Ramos (cell line): Measurements from ENCODE around the gene MAPK8IP1.
"Not testable (repeated sequence)": the region's sequence is repeated elsewhere in the genome, so short reads cannot be mapped to it uniquely, and the experiment has no call there.

Experiments used
- in situ Hi-C: fragments of 300-500 bp; cut with MboI; formaldehyde crosslinking; loops from one replicate; pipeline ENCODE4 v1.14.3; 2022; ENCODE audit warnings: low sequenced_read_pairs; ENCODE audit not compliant: unreplicated experiment

MAPK8IP1 gene

DNA sequence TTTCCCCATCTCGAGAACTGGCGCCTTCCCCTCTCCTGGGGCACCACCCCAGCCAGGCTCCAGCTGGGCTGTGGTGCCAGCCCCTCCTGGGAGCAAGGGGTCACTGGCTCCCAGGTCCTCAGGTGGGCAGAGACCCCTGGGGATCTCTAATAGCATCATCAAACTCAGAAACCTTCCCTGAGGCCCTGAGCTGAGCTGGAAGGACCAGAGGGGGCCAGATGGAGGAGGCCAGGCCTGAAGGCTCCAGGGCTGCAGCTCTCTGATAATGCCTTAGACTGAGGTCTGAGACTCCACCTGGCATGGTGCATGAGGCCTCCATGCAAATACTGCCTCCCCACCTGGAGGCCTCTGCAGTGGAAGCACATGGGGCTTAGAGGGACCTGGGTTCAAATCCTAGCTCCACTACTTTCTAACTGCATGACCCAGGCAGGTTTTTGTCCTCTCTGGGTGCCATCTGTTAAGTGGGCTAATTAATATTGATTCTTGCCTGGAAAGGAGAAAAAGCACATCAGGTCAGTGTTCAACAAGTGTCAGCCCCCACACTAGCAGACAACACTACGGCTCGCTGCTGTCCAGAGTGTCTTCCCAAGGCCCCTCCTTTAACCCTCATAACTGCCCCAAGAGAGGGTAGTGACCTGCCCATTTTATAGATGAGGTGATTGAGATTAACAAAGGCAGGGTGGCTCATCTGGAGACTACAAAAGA lies 1.5 kb downstream of the MAPK8IP1 start:
- in situ Hi-C loops: no loop called here

DNA sequence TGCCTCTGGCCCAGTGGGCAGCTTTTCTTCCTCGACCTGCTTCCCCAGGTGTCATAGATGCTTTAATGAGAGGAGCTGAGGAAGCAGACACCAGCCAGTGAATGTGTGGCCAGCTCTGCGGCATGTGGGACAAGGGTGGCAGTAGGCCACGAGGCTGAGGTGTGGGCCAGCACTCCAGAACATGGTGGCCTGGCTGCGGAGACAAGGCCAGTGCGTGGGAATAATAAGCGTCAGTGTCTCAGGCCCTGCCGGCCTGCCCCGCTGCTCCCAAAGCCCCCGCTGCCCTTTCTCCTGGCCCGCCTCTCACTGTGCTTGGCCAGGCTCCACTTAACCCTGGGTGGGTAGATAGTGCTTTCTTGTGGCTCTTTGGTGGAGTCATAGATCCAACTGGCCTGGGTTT lies 2.1 kb downstream of the MAPK8IP1 start:
- in situ Hi-C loops: no loop called here

DNA sequence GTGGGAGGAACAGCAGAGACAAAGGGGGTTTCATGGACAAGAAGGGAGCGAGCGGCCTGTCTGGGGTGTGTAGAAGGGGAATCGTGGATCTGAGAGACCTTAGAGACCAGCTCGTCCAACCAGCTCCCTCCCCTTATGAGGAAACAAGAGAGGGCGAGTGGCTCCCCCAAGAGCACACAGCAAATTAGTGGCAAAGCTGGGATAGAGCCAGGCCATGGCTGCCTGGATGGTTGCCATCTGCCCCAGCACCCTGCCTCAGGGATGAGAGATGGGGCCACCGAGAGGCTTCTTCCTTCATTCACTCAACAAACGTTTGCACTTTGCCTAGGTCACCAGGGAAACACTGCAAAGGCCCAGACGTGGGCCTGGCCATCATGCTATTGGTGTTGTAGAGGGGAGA lies 4.1 kb downstream of the MAPK8IP1 start:
- in situ Hi-C loops: no loop called here

DNA sequence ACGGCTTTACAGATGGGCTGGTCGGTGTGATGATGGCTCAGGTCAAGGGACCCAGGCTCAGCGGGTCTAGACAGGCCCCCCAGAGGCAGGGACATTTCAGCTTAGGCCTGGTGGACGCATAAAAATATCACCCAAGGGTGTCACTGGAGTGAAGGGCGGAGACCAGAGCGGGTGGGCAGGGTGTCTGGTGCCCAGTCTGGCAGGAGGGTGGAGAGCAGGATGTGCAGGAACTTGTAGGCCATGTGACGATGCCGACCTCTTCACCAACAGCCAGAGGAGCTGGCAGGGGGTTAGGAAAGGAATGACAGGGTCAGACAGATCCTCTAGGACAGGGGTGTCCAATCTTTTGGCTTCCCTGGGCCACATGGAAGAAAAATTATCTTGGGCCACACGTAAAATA lies 4.5 kb downstream of the MAPK8IP1 start:
- in situ Hi-C loops: no loop called here

DNA sequence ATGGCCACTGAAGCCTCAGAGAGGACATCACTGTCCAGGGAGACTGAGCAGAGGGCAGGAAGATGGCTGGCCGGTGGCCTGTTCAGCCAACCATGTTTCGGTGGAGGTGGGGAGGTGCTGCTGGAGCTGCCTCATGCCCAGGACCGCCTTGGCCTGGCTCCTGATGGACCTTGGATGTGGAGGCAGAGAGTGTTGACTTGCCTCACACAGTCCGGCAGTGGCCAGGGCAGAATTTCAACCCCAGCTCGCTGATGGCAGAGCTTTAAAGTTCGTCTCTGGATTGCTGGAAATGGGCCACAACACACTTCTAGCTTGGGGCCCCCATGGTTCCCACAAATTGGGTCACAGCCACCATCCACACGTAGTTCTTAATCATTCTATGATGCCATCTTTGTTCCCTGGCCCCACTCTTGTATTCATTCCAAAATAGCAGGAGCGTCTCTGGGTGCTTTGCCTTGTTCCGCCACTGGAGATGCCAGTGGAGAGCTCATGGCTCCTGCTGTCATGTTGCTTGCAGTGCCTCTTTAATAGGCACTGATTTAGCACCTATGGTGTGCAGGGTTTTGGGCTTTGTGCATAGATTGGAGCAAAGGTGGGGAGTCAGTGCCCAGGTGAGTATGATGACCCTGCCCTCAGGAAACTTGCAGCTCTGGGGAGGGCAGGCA lies 5.6 kb downstream of the MAPK8IP1 start:
- in situ Hi-C loops: no loop called here

DNA sequence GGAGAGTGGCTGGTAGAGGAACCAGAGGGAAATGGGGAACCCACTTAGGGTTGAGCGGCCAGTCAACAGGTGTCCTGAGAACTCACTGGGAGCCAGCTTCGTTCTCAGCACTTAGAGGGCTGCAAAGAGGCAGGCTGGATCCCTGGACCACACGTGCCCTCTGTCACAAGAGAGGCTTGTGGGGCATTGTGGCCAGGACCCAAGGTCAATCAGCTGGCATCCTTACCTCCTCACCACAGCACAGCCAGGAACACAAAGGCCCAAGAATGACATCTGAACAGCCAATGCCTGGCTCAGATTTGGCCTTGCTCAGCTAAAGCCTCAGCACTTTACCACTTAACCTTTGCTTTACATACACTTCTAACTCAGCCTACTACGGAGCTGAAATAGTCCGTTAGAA lies 7.4 kb downstream of the MAPK8IP1 start:
- in situ Hi-C loops: no loop called here

DNA sequence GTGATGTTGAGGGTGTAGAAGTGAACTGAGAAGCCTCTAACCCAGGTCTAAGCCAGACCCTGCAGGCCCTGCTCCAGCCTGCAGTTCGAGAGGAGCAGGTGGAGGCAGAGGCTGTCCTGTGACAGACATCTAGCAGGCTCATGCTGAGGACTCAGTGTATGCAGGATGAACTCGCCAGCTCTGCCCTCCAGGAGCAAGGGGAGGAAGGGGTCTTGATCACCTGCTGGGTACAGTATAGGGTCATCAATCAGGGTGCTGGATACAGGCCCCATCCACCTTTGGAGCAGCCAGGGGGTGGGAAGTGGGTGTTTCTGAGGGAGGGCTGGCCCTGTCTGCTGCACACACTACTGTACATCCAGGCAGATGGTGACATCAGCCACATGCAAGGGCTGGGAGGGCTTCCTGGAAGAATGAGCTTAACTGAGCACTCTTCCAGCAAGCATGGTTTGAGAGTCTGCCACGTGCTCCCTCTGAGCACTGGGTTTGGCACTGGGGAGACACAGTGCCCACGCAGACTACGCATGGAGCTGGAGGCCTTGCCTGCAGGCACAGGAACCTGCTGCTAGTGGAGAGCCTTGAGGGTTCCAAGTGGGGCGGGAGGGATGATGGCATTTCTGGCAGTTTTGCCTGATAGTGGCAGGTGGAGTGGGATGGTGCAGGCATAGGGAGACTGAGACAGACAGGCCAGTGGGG lies 9.2 kb downstream of the MAPK8IP1 start:
- in situ Hi-C loops: no loop called here

DNA sequence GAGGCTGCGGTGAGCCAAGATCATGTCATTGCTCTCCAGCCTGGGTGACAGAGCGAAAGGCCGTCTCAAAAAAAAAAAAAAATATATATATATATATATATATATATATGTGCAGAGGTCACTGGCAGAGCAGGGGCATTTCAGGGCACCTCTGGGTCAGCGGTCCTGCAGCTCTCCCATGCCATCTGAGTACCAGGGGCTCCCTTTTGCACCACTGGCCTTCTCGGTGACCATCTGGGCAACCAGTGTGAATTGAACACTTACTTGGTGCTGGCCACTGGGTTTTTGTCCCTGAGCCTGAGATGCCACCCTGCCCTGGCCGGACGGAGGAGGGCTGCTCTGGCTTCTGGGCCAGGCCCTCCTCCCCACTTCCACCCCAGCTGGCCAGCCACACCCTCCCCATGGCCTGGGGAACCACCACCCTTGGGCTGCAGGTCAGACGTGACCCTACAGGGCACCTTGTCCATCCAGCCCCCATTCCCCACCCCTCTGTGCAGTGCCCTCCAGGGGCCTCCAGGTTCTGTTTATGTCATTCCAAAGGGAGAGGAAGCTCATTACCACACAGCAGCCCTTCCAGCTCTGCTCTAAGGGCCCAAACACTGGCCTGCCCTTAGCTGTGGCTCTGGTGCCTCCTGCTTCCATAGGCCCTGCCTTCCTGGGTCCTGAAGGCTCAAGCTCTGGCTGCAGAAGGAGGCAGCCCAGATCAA lies 10.3 kb downstream of the MAPK8IP1 start:
- in situ Hi-C loops: no loop called here

DNA sequence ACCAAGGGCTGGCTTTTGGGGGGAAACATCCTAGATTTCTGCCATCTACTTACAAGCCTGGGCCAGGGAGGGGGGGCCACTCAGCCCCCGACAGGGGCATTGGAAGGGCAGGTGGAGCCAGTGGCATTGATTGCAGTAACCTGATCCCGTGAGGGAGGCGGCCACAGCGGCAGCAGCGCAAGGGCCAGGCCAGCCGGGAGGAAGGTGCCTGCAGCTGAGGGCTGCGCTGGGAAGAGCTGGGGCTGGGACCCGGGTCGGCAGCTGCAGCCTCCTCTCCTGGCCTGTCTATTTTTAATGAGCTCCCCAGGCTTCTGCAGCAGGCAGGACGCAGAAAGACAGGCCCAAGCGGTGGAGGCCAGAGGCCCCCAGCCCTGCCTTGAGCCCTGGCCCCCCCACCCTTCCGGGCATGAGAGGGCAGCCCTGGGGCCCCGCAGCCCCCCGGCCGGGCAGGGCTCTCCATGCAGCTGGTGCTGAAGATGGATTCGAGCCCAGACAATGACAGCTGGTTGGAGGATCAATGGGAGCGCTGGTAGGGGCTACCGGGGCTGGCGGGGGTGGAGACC lies 11.1 kb downstream of the MAPK8IP1 start:
- in situ Hi-C loops: no loop called here

DNA sequence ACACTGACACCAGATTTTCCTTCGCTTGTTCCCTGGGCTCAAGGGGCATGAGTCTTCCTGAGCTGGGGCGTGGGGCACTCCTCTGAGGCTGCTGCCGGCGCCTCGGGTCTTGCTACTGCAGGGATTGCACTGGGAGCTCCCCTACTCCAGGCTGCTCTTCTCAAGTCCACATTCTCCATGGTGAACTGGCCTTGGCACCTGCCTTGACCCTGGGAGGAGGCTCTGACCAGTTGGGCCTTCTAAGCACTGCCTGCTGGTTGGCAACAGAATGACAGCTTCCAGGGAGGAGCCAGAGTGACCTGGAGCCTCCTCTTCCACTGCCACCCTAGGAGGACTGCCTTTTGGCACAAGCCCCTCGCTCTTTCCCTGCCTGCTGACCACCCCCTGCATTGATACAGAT lies 12.1 kb downstream of the MAPK8IP1 start:
- in situ Hi-C loops: no loop called here

DNA sequence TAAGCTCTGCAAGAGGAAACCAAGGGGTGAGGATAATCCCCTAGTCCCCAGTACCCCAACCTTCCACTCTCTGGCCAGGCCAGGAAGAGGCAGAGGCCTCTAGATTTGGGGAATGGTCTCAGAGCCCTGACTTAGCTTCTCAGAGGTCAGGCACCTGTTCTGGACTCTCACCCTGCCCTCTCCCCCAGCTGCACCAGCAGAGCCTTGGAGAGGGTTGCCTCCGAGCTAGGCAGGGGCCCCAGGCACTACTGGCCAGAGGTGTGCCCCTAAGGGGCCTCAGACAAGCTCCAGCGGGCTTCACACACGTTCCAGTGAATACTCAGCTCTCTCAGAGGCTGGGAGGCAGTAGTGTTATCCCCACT lies 13.6 kb downstream of the MAPK8IP1 start:
- in situ Hi-C loops: no loop called here

DNA sequence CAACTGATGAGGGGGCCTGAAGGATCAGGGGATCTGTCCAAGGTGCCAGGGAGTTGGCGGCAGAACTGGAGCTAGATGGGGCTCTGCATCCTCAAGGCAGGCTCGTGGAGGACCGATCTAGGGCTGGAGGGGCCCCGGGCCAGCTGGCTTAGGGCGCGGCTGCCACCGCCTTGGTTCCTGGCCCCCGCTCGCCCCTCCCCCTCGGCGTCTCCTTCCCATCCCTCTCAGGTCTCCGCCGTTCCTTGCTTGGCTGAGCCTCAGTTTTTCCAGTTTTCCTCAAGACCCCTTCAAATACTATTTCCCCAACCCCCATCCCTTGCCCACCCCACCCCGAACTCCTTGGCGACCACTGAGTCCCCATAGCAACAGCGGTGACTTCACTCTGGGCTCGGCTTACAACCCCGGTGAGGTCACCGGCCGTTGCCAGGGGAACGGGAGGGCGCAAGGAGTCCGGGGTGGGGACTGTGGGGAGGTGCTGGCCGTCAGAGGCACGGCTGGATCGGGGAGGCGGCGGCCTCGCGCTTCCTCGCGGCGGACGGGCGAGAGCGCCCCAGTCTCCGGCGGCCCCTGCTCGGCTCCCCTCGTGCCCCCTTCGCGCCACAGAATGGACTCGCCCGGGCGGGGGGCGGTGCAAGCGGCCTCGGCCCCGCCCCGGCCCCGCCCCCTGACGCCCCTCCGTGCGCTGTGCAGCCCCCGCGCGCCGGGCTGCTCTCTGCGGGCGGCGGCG lies 14.2 kb downstream of the MAPK8IP1 start:
- in situ Hi-C loops: no loop called here

DNA sequence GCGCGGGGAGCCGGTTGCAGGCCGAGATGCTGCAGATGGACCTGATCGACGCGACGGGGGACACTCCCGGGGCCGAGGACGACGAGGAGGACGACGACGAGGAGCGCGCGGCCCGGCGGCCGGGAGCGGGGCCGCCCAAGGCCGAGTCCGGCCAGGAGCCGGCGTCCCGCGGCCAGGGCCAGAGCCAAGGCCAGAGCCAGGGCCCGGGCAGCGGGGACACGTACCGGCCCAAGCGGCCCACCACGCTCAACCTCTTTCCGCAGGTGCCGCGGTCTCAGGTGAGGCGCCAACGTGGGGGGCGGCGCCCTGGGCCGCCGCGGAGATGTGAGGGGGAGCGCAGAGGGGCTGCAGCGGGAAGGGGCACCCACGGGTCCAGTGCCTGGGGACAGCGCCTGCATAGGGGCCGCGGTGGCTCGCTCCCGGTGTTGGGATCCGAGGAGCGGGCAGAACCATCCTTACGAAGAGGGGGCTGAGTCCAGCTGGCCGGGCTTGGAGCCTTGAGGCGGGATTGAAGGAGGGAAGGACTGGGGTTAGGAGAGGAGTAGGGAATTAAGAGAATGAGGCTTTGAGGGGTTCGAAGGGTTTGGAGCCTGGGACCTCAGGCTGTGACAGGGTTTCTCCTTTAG lies 14.8 kb downstream of the MAPK8IP1 start:
- in situ Hi-C loops: not testable (repeated sequence)

DNA sequence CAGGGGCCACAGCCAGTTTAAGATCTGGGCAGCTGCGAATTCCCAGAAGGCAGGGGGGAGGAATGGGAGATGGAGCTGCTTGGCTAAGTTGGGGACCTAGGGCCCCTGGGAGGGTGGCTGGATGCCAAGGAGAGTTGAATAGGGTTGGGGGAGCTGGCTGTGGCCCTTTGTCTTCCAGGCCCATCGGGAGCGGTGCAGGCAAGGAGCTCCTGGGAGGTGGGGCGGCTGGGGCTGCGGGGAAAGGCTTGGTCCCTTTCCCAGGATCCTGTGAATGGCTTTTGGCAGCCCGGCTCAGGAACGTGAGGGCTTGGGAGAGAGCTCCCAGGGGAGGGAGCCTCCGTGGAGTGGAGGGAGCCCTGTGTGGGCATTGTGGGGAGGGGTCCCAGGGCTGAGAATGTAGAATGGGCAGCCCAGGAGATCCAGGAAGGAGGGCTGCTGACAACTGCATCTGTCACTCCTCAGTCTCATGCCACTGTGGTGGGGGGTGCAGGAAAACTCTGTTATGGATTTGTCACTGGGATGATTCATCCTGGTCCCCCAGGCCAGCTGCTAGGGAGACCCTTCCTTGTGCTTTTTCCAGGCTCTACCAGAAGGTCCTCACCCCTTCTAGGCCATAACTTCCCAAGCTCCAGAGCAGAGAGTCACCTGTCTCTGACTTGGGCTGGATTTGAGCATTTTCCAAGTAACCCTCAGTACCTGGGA lies 15.6 kb downstream of the MAPK8IP1 start:
- in situ Hi-C loops: no loop called here

DNA sequence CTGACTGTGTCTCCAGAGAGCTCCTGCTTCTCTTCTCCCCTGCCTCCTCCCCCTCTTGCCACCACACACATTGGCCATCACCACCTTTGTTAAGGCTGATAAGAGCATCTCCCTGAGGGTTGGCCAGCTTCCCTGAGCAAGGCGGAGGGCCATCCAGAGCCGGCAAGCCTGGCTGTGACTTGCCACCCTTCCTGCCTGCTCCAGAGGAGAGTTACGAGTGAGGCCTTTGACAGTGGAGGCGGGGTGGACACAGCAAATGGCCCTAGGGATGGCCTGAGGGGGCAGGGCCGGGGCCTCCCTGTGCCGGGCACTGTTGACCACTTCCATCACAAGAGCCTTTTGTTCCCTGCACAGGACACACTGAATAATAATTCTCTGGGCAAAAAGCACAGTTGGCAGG lies 16.2 kb downstream of the MAPK8IP1 start:
- in situ Hi-C loops: no loop called here

DNA sequence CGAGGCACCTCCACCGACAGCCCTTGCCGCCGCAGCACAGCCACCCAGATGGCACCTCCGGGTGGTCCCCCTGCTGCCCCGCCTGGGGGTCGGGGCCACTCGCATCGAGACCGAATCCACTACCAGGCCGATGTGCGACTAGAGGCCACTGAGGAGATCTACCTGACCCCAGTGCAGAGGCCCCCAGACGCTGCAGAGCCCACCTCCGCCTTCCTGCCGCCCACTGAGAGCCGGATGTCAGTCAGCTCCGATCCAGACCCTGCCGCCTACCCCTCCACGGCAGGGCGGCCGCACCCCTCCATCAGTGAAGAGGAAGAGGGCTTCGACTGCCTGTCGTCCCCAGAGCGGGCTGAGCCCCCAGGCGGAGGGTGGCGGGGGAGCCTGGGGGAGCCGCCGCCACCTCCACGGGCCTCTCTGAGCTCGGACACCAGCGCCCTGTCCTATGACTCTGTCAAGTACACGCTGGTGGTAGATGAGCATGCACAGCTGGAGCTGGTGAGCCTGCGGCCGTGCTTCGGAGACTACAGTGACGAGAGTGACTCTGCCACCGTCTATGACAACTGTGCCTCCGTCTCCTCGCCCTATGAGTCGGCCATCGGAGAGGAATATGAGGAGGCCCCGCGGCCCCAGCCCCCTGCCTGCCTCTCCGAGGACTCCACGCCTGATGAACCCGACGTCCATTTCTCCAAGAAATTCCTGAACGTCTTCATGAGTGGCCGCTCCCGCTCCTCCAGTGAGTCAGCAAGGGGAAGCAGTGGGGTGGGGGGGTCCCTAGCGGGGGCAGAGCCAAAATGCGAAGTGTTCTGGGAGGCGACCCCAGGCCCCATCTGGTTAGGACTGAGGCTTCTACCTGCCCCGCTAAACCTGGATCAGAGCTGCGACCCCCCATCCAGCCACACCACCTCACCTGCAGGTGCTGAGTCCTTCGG lies 17.3 kb downstream of the MAPK8IP1 start:
- in situ Hi-C loops: no loop called here

DNA sequence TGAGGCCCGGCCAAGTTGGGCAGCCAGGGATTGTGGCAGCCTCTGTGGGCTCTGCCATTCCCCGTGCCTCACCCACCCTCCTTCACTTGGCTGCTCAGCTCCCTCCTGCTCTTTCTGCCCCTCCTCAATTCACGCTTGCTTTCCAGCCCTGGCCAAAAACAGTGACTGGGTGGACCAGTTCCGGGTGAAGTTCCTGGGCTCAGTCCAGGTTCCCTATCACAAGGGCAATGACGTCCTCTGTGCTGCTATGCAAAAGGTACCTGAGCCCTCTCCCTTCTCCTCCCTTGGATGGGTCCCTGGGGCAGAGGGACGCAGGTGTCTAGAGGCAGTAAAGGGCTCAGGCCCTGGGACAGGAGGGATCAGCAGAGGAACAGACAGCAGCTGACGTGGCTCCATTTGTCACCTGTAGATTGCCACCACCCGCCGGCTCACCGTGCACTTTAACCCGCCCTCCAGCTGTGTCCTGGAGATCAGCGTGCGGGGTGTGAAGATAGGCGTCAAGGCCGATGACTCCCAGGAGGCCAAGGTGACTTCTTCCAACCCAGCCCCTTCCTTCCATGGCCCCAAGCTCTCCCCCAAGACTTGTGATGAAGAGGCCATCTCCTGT lies 19.0 kb downstream of the MAPK8IP1 start:
- in situ Hi-C loops: no loop called here

DNA sequence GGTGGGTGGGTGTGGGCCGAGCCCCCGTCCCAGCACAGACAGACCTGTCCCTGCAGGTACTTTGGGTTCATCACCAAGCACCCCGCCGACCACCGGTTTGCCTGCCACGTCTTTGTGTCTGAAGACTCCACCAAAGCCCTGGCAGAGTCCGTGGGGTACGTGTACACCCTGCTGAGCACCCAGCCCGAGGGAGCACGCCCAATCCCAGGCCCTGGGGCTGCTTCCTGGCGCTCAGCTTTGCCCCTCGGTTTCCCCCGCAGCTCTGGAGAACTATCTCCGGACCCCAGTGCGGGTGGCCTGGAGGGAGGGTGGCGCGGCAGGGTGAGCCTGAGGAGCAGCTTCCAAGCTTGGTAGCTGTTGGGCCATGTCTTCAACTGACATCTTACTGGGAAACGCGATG lies 19.6 kb downstream of the MAPK8IP1 start:
- in situ Hi-C loops: no loop called here
